OCI-LY7 (cell line): ENCODE results near the gene TKFC. TPM values are rescaled to one million over a fixed set of nuclear protein-coding genes. Genes with fewer than 3 reads are reported as not detected.

Experiments used
- BruUV-seq: library from RNA; stranded (reverse); fragments of 400-500 nt; replicated peaks from 2 replicates; lab custom pipeline; 2021; lab: Mats Ljungman, UMichigan
- CTCF ChIA-PET: fragments of 300-600 bp; sonication (Branson Sonifier 250); formaldehyde crosslinking; loops from one replicate; lab custom pipeline; 2022; ENCODE audit warnings: antibody characterized with exemption; ENCODE audit not compliant: unreplicated experiment; lab: Charles Lee
- POLR2A ChIA-PET: fragments of 300-600 bp; sonication (Branson Sonifier 250); formaldehyde crosslinking; loops from one replicate; lab custom pipeline; 2022; ENCODE audit warnings: antibody characterized with exemption; lab: Charles Lee
- DNase-seq: peaks from one replicate; pipeline ENCODE4 v3.0.0-alpha.2; 2015; ENCODE audit warnings: low spot score
- H2AFZ ChIP-seq: fragments of 200-600 bp; sonication (generic), shearing (Covaris generic); 2 replicates; pipeline ENCODE4 v1.6.1; 2014; ENCODE audit warnings: mild to moderate bottlenecking, antibody characterized with exemption, low read length, moderate library complexity
- H3K27ac ChIP-seq: fragments of 200-600 bp; sonication (generic); 2 replicates; pipeline ENCODE4 v1.5.1; 2014; ENCODE audit warnings: mixed run types, low read depth, mild to moderate bottlenecking, moderate library complexity, low read length, inconsistent platforms; ENCODE audit not compliant: poor library complexity, severe bottlenecking
- H3K36me3 ChIP-seq: fragments of 200-600 bp; sonication (generic); 2 replicates; pipeline ENCODE4 v1.6.1; 2014; ENCODE audit warnings: mild to moderate bottlenecking, antibody characterized with exemption, low read length, moderate library complexity, mixed read lengths; ENCODE audit not compliant: insufficient read depth
- H3K4me1 ChIP-seq: fragments of 200-600 bp; sonication (generic); 2 replicates; pipeline ENCODE4 v1.5.1; 2014; ENCODE audit warnings: mild to moderate bottlenecking, low read length; ENCODE audit not compliant: insufficient read depth, poor library complexity, severe bottlenecking
- H3K4me2 ChIP-seq: fragments of 200-600 bp; sonication (generic); 2 replicates; pipeline ENCODE4 v1.6.1; 2014; ENCODE audit warnings: mild to moderate bottlenecking, low read length
- H3K4me3 ChIP-seq: fragments of 200-600 bp; sonication (generic); 2 replicates; pipeline ENCODE4 v1.5.1; 2014; ENCODE audit warnings: mild to moderate bottlenecking, low read depth, low read length; ENCODE audit not compliant: poor library complexity, severe bottlenecking
- H3K79me2 ChIP-seq: fragments of 200-600 bp; sonication (generic); 2 replicates; pipeline ENCODE4 v1.6.1; 2016; ENCODE audit warnings: low read depth, mild to moderate bottlenecking, low read length, moderate library complexity, mixed read lengths; ENCODE audit not compliant: insufficient read depth
- H3K9me2 ChIP-seq: fragments of 200-600 bp; sonication (generic); 2 replicates; pipeline ENCODE4 v1.6.1; 2016; ENCODE audit warnings: mild to moderate bottlenecking, low read length, mixed read lengths; ENCODE audit not compliant: insufficient read depth
- H3K9me3 ChIP-seq: fragments of 200-600 bp; sonication (generic); 2 replicates; pipeline ENCODE4 v1.6.1; 2014; ENCODE audit warnings: mild to moderate bottlenecking, mixed run types, low read length, mixed read lengths
- H4K20me1 ChIP-seq: fragments of 200-600 bp; sonication (generic); 2 replicates; pipeline ENCODE4 v1.6.1; 2014; ENCODE audit warnings: mild to moderate bottlenecking, antibody characterized with exemption, low read length, moderate library complexity, mixed read lengths; ENCODE audit not compliant: insufficient read depth
- CTCF ChIP-seq: fragments of 200-600 bp; sonication (generic); conservative IDR thresholded peaks from 2 replicates; pipeline ENCODE4 v1.5.1; 2014; ENCODE audit warnings: mild to moderate bottlenecking, antibody characterized with exemption, low read length, moderate library complexity, mixed read lengths
- EZH2phosphoT487 ChIP-seq: fragments of 200-600 bp; sonication (generic); IDR thresholded peaks from 2 replicates; pipeline ENCODE4 v1.6.1; 2018; ENCODE audit warnings: low read depth, borderline replicate concordance, mild to moderate bottlenecking, mixed run types, antibody characterized with exemption, low read length, moderate library complexity, mixed read lengths
- intact Hi-C: fragments of 100-400 bp; cut with micrococcal nuclease; formaldehyde crosslinking; loops from one replicate; pipeline ENCODE4 v1.10.0; 2022; ENCODE audit not compliant: unreplicated experiment
- total RNA-seq, 2 experiments: library from RNA; depleted of rRNA in 1 of 2; stranded (reverse); fragments of >200 nt in 1 of 2; shearing (Covaris generic) in 1 of 2; gene quantifications; 2 replicates each; pipeline ENCODE4 v1.2.3, GENCODE V29; 2014 to 2022

TKFC gene
- total RNA-seq, 2 experiments from 2014 or later = 77.8 to 166 TPM

GRCh38 chr11:61332281-61332796 is 689 bp upstream of the TKFC start:
- Histone ChIP-seq H3K9me3 (no peaks in the 10 kb centered on the region), H3K9me2 (no peaks in the 10 kb centered on the region), H3K4me1 (peaks cover 44% of the 10 kb centered on the region), H2AFZ (peak overlapping the region; percentile 63), H3K4me2 (peak overlapping the region; percentile 97), H4K20me1 (peaks cover 11% of the 10 kb centered on the region), H3K27ac (peak overlapping the region; percentile 79), H3K4me3 (peak overlapping the region; percentile 98), H3K79me2 (peaks cover 58% of the 10 kb centered on the region), H3K36me3 (peaks cover 44% of the 10 kb centered on the region)
- intact Hi-C loops = loop anchor here (5.0 kb wide), 1 partner anchor 95 kb away; the partner anchor contains the start of gene CPSF7
- no peak for TF ChIP-seq EZH2phosphoT487
- TF ChIP-seq CTCF = no peak
- ChIA-PET CTCF (no interaction called here), POLR2A (interaction anchor here (1.1 kb wide), 1 partner anchor 30 kb away, joined by 9 read pairs; the partner anchor contains the start of genes CYB561A3 and TMEM138)
- peak; percentile 10 for DNase-seq
- BruUV-seq = TSS peak; percentile 49

GRCh38 chr11:61333550-61334433 is 764 bp downstream of the TKFC start:
- no peak for TF ChIP-seq CTCF
- TF ChIP-seq EZH2phosphoT487 = no peak
- Histone ChIP-seq H2AFZ (peak overlapping the region; percentile 26; the same call in 1 of the 2 replicates), H3K4me1 (peaks cover 44% of the 10 kb centered on the region), H4K20me1 (peaks cover 11% of the 10 kb centered on the region), H3K4me2 (peak overlapping the region; percentile 96), H3K9me2 (no peaks in the 10 kb centered on the region), H3K36me3 (peaks cover 36% of the 10 kb centered on the region), H3K9me3 (no peaks in the 10 kb centered on the region), H3K79me2 (peaks cover 46% of the 10 kb centered on the region), H3K4me3 (peak overlapping the region; percentile 98), H3K27ac (peak overlapping the region; percentile 79)
- BruUV-seq = TSS peak; percentile 91
- POLR2A ChIA-PET = interaction anchor here (0.7 to 4.9 kb wide), 10 partner anchors 14 to 172 kb away, joined by 3 to 80 read pairs (median 6); partner anchors contain the start of genes CPSF7, CYB561A3, SDHAF2 and TMEM138
- CTCF ChIA-PET = interaction anchor here (0.7 to 2.5 kb wide), 3 partner anchors 27 to 52 kb away, joined by 3 to 9 read pairs (median 3); partner anchors contain the start of gene CYB561A3
- intact Hi-C loops = loop anchor here (5.0 kb wide), 1 partner anchor 94 kb away; the partner anchor contains the start of gene CPSF7
- DNase-seq = peak; percentile 60
